Measurements from ENCODE around the gene WWOX. TPM values are rescaled to one million over a fixed set of nuclear protein-coding genes. Genes with fewer than 3 reads are reported as not detected.

WWOX gene
- total and polyA plus RNA-seq, 2 donors (not counting 3 experiments of a cell fraction or from before 2014, with no cell fraction given), result 6.2 to 12.5 TPM

DNA sequence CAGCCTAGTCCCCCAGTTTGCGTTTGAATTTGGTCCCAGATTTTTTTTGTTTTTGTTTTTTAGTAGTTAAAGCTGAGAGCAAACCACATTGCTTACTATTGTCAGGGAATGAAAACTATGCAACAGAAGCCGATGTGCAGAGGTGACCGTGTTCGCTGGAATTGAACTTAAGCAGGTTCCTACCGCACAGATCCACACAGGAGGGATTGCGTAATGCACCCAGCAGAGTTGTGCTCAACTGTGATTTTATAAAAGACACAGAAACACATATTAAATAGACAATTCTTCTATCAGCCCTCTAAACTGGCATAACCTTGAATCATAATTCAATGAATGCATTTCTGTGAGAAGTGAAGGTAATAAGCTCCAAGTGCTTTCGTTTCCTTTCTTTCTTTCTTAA lies 443.0 kb downstream of the WWOX start:
- TF ChIP-seq POLR2A (IDR thresholded peaks at IDR 0.05; ENCODE audit: low read depth, low read length) (no peak), FOS (IDR thresholded peaks at IDR 0.05; ENCODE audit: borderline replicate concordance, insufficient read depth, low read length) (no peak), MYC (IDR thresholded peaks at IDR 0.05; ENCODE audit: low read depth, low read length) (no peak), GATA2 (IDR thresholded peaks at IDR 0.05; ENCODE audit: insufficient read depth, insufficient read length, low read depth, low read length) (no peak), EZH2 (IDR thresholded peaks at IDR 0.05; ENCODE audit: borderline replicate concordance, low read depth, low read length, severe bottlenecking) (no peak), JUN (IDR thresholded peaks at IDR 0.05; ENCODE audit: borderline replicate concordance, insufficient read depth, insufficient read length, low read depth) (no peak), POLR2AphosphoS5 (IDR thresholded peaks at IDR 0.05; ENCODE audit: insufficient read depth, low read depth, low read length) (no peak)
- TF ChIP-seq, protein P1, sequence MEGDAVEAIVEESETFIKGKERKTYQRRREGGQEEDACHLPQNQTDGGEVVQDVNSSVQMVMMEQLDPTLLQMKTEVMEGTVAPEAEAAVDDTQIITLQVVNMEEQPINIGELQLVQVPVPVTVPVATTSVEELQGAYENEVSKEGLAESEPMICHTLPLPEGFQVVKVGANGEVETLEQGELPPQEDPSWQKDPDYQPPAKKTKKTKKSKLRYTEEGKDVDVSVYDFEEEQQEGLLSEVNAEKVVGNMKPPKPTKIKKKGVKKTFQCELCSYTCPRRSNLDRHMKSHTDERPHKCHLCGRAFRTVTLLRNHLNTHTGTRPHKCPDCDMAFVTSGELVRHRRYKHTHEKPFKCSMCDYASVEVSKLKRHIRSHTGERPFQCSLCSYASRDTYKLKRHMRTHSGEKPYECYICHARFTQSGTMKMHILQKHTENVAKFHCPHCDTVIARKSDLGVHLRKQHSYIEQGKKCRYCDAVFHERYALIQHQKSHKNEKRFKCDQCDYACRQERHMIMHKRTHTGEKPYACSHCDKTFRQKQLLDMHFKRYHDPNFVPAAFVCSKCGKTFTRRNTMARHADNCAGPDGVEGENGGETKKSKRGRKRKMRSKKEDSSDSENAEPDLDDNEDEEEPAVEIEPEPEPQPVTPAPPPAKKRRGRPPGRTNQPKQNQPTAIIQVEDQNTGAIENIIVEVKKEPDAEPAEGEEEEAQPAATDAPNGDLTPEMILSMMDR (IDR thresholded peaks at IDR 0.05; ENCODE audit: extremely low read depth in 1 of 2, insufficient read depth in 1 of 2, low read depth in 1 of 2, low read length in 2 of 2), result no peak
- TF ChIP-seq, protein P2, sequence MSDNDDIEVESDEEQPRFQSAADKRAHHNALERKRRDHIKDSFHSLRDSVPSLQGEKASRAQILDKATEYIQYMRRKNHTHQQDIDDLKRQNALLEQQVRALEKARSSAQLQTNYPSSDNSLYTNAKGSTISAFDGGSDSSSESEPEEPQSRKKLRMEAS (IDR thresholded peaks at IDR 0.05; ENCODE audit: insufficient read depth, insufficient read length), result no peak
- no peak overlapping the region for H3K9ac ChIP-seq (replicated peaks; ENCODE audit: extremely low read depth, insufficient read depth, low read length)
- no peak overlapping the region for H3K4me2 ChIP-seq (ENCODE audit: insufficient read depth, low read length)
- H3K27me3 ChIP-seq (ENCODE audit: control insufficient read depth in 2 of 2, insufficient read depth in 2 of 2, low read length in 2 of 2), result no peaks in the 10 kb centered on the region
- POLR2A ChIA-PET, result no interaction called here
- H3K9me3 ChIP-seq (replicated peaks; ENCODE audit: control insufficient read depth, insufficient read depth, low read length), result peaks cover 2% of the 10 kb centered on the region
- no peaks in the 10 kb centered on the region for H4K20me1 ChIP-seq (replicated peaks; ENCODE audit: control insufficient read depth, extremely low read depth, insufficient read depth, low read length)
- no peaks in the 10 kb centered on the region for H3K4me1 ChIP-seq (ENCODE audit: control insufficient read depth, extremely low read depth, insufficient read depth, low read length)
- H2AFZ ChIP-seq (ENCODE audit: low read depth, low read length), result no peak overlapping the region
- BruUV-seq (replicated peaks), result no TSS peak
- H3K4me3 ChIP-seq (replicated peaks in 1 of 3; ENCODE audit: insufficient read depth in 1 of 3, low read depth in 1 of 3, low read length in 3 of 3), result no peak overlapping the region
- no peaks in the 10 kb centered on the region for H3K9me1 ChIP-seq (replicated peaks; ENCODE audit: control insufficient read depth, extremely low read depth, insufficient read depth, low read length)
- no peak for FAIRE-seq
- no peaks in the 10 kb centered on the region for H3K79me2 ChIP-seq (ENCODE audit: control insufficient read depth, insufficient read depth, low read length)
- DNase-seq (ENCODE audit: low read depth, low spot score), result no peak
- CTCF ChIA-PET, result no interaction called here
- dilution Hi-C loops (cut with MboI; ENCODE audit: extremely low pct_ligation_motif_present, low sequenced_read_pairs) (no loop called here), intact Hi-C loops (cut with micrococcal nuclease) (no loop called here)
- no peaks in the 10 kb centered on the region for H3K36me3 ChIP-seq (ENCODE audit: control insufficient read depth in 2 of 2, extremely low read depth in 1 of 2, insufficient read depth in 2 of 2, low read length in 2 of 2)
- H3K27ac ChIP-seq (ENCODE audit: insufficient read depth, low read depth, low read length), result no peak overlapping the region
